Stomach (tissue), 4 donors: Measurements from ENCODE around the gene DUOXA1.

Source experiments
- CTCF ChIP-seq, 7 experiments: fragments of 450-650 bp in 4 of 7; fragments of 200-600 bp in 3 of 7; sonication (generic) in 3 of 7; IDR thresholded peaks; one replicate each; pipeline ENCODE4 v1.5.1; 2016 to 2019; ENCODE audit warnings: antibody characterized with exemption in 7 of 7, control low read depth in 2 of 7, mild to moderate bottlenecking in 1 of 7
- POLR2A ChIP-seq, 4 donors: fragments of 450-650 bp; IDR thresholded peaks; one replicate each; pipeline ENCODE4 v1.6.1; 2016; ENCODE audit warnings: antibody characterized with exemption in 4 of 4, control low read depth in 2 of 4, mild to moderate bottlenecking in 1 of 4, moderate library complexity in 1 of 4

- TF ChIP-seq CTCF (IDR thresholded peaks at IDR 0.05) (no peak), POLR2A (IDR thresholded peaks at IDR 0.05) (no peak)
Observed at GRCh38 chr15:45138814-45139765, 9.4 kb upstream of the DUOXA1 start.
